IPS-18a (cell line): ENCODE data around the gene SERPINA5.

Experiments used
- H3K27ac ChIP-seq: one replicate; pipeline ENCODE4 v1.5.1; 2013; ENCODE audit warnings: low read length
- H3K27me3 ChIP-seq: one replicate; pipeline ENCODE4 v1.6.1; 2013; ENCODE audit warnings: mild to moderate bottlenecking, low read length; ENCODE audit not compliant: control insufficient read depth, insufficient read depth
- H3K36me3 ChIP-seq: one replicate; pipeline ENCODE4 v1.6.1; 2013; ENCODE audit warnings: low read depth, low read length; ENCODE audit not compliant: control insufficient read depth
- H3K4me1 ChIP-seq: one replicate; pipeline ENCODE4 v1.6.1; 2013; ENCODE audit warnings: low read depth, low read length; ENCODE audit not compliant: control insufficient read depth
- H3K4me3 ChIP-seq: one replicate; pipeline ENCODE4 v1.5.1; 2013; ENCODE audit warnings: low read length
- H3K9ac ChIP-seq: one replicate; pipeline ENCODE4 v1.6.1; 2013; ENCODE audit warnings: mild to moderate bottlenecking, low read length, moderate library complexity
- H3K9me3 ChIP-seq: one replicate; pipeline ENCODE4 v1.6.1; 2013; ENCODE audit warnings: low read depth, low read length; ENCODE audit not compliant: control insufficient read depth

The SERPINA5 gene

GRCh38 chr14:94543449-94544124, 37.6 kb upstream of the SERPINA5 start:
- Histone ChIP-seq H3K4me1 (peaks cover 13% of the 10 kb centered on the region), H3K27me3 (no peaks in the 10 kb centered on the region)

GRCh38 chr14:94544726-94545125, 36.5 kb upstream of the SERPINA5 start:
- H3K4me3 ChIP-seq: no peak overlapping the region

More at GRCh38 chr14:94543449-94544124, 37.6 kb upstream of the SERPINA5 start:
- Histone ChIP-seq H3K27ac (no peak overlapping the region), H3K9me3 (no peaks in the 10 kb centered on the region), H3K9ac (no peak overlapping the region), H3K36me3 (no peaks in the 10 kb centered on the region), H3K4me3 (no peak overlapping the region)

DNA sequence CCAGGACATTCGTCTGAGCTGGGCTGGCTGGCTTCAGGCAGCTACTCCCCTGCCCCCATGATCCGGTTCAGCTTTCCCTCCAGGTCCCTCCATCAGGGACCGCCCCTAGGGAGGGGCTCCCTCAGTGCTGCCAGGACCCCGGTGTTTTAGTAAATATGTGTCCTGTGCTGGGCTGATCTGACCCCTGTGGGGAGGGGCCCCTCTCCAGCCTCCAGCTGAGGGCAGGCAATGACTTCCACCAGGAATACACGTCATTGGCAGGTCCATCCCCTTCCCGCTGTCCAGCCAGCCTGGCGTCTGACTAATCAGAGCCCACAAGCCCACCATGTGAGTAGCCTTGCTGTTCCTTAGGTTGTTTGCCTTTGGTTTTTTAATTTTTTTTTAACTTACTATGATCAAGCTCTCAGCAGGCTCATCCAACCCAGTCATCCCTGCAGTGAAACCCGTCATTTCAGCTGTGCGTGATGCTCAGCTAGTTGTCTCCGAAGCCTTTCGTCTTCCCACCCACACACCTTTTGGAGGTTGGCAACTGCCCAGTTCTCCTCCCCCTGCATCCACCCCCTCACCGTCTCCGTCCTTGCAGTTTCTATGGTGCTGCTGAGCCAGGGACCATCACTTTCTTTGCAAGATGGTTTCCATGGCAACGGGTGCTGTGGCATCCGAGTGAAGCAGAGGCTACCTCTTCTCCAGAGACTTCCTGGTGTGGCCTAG, 35.9 kb upstream of the SERPINA5 start:
- Histone ChIP-seq H3K27me3 (no peaks in the 10 kb centered on the region), H3K9me3 (no peaks in the 10 kb centered on the region), H3K36me3 (no peaks in the 10 kb centered on the region), H3K9ac (no peak overlapping the region), H3K4me1 (peaks cover 16% of the 10 kb centered on the region), H3K4me3 (no peak overlapping the region), H3K27ac (no peak overlapping the region)

More at GRCh38 chr14:94544726-94545125, 36.5 kb upstream of the SERPINA5 start:
- no peaks in the 10 kb centered on the region for H3K27me3 ChIP-seq
- peaks cover 16% of the 10 kb centered on the region for H3K4me1 ChIP-seq
- H3K9me3 ChIP-seq: no peaks in the 10 kb centered on the region
- no peak overlapping the region for H3K27ac ChIP-seq
- H3K36me3 ChIP-seq: no peaks in the 10 kb centered on the region
- no peak overlapping the region for H3K9ac ChIP-seq

- Histone ChIP-seq H3K9me3 (no peaks in the 10 kb centered on the region), H3K36me3 (no peaks in the 10 kb centered on the region), H3K4me1 (peaks cover 16% of the 10 kb centered on the region), H3K9ac (no peak overlapping the region), H3K27ac (no peak overlapping the region), H3K27me3 (no peaks in the 10 kb centered on the region), H3K4me3 (no peak overlapping the region)
Measured at GRCh38 chr14:94547151-94547680, 34.0 kb upstream of the SERPINA5 start.

GRCh38 chr14:94547726-94548125, 33.5 kb upstream of the SERPINA5 start:
- Histone ChIP-seq H3K36me3 (no peaks in the 10 kb centered on the region), H3K27ac (no peak overlapping the region), H3K9me3 (no peaks in the 10 kb centered on the region), H3K4me1 (peaks cover 16% of the 10 kb centered on the region), H3K9ac (no peak overlapping the region), H3K4me3 (no peak overlapping the region), H3K27me3 (no peaks in the 10 kb centered on the region)

DNA sequence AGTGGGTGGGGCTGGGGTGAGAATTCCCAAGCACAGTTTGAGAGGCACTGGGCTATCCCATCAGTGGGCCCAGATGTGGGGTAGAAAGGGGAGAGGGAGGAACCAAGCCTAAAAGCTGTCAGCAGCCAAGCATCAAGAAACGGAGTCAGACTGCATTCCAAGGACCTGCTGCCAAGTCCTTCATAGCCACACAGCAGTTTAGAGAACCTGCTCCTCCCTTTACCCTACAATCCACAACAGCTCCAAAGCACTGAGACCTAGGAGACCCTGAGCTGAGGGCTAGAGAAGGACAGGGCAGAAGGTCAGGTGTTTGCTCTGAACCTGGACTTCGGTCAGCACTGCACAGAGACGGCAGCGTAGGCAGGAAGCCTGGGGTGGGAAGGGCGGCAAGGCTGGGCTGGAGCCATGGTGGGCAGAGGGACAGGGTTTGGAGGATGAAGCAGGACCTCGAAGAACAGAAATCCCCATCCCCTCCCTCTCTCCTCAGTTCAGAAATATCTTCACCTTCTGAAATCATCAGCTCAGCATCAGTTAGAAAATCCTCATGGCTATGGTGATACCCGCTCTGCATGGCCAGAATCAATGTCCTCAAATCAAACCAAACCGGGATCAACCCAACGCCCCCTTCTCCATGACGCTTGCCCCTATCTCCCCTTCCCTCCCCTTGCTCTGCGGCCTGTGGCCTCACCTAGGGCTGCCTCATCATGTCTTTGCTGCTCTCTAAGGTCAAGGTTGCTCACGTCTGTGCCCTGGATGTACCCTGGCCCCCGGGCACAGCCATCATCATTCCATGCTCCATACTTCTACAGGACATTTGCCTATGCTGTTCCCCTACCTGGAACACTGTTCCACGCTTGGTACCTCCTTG, 32.9 kb upstream of the SERPINA5 start:
- Histone ChIP-seq H3K36me3 (no peaks in the 10 kb centered on the region), H3K4me1 (peaks cover 16% of the 10 kb centered on the region), H3K9me3 (no peaks in the 10 kb centered on the region)

GRCh38 chr14:94548999-94549985, 31.9 kb upstream of the SERPINA5 start:
- H3K27ac ChIP-seq: no peak overlapping the region
- H3K4me1 ChIP-seq: peaks cover 12% of the 10 kb centered on the region
- H3K9me3 ChIP-seq: no peaks in the 10 kb centered on the region
- H3K36me3 ChIP-seq: no peaks in the 10 kb centered on the region
- H3K27me3 ChIP-seq: no peaks in the 10 kb centered on the region
- no peak overlapping the region for H3K4me3 ChIP-seq
- no peak overlapping the region for H3K9ac ChIP-seq

More for the DNA sequence above, 32.9 kb upstream of the SERPINA5 start:
- H3K4me3 ChIP-seq: no peak overlapping the region
- H3K9ac ChIP-seq: no peak overlapping the region
- H3K27ac ChIP-seq: no peak overlapping the region
- no peaks in the 10 kb centered on the region for H3K27me3 ChIP-seq

DNA sequence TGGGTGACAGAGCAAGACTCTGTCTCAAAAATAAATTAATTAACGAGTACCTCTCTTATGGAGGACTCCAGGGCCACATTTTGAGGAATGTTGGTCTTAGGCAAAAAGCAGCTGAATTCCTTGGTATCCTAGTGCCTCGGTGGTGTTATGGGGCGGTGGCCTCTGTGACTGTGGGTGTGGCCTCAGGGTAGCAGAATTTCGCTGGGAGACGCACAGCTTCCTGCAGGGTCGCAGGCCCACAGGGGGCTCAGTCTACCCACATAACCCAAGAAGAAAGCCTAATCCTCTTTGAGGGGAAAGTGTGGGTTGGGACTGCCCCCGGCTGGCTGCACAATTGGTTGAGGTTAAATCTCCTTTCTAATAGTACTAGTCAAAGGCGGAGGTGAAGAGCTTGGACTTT, 31.2 kb upstream of the SERPINA5 start:
- H3K4me1 ChIP-seq: peaks cover 7% of the 10 kb centered on the region

DNA sequence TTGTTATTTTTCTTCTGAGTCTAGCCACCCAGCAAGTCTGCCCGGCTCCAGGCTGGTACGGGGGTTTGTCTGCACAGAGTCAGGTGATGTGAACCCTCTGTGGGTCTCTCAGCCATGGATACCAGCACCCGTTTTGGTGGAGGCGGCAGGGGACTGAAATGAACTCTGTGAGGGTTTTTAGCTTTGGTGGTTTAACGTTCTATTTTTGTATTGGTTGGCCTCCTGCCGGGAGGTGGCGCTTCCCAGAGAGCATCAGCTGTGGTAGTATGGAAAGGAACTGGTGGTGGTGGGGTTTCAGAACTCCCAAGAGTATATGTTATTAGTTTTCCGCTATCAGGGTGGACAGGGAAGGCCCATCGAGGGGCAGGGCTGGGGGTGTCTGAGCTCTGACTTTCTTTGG, 25.2 kb upstream of the SERPINA5 start:
- Histone ChIP-seq H3K9ac (no peak overlapping the region), H3K4me3 (no peak overlapping the region)

More for the DNA sequence above, 31.2 kb upstream of the SERPINA5 start:
- no peaks in the 10 kb centered on the region for H3K27me3 ChIP-seq
- H3K36me3 ChIP-seq: no peaks in the 10 kb centered on the region
- H3K9ac ChIP-seq: no peak overlapping the region
- no peak overlapping the region for H3K4me3 ChIP-seq
- no peak overlapping the region for H3K27ac ChIP-seq
- no peaks in the 10 kb centered on the region for H3K9me3 ChIP-seq

DNA sequence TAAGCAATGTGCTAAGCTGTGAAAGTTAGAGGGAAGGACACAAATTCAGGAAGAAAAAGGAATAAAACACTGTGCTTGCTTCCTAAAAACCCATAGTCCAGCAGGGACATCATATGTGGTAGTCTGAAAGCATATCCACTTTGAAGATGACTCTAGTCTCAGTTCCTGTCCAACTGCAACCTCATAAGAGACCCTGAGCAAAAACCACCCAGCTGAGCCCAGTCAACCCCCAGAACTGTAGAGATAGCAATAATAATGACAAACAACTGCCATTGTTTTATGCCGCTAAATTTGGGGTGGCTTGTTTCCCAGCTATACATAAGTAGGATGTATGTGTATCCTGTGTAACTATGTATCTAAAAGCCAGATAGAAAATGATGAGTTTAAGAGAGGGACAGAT, 23.9 kb upstream of the SERPINA5 start:
- H3K27me3 ChIP-seq: no peaks in the 10 kb centered on the region
- no peak overlapping the region for H3K4me3 ChIP-seq
- H3K9me3 ChIP-seq: no peaks in the 10 kb centered on the region
- no peak overlapping the region for H3K9ac ChIP-seq
- H3K27ac ChIP-seq: no peak overlapping the region
- no peaks in the 10 kb centered on the region for H3K36me3 ChIP-seq
- no peaks in the 10 kb centered on the region for H3K4me1 ChIP-seq

More for the DNA sequence above, 25.2 kb upstream of the SERPINA5 start:
- Histone ChIP-seq H3K9me3 (no peaks in the 10 kb centered on the region), H3K27me3 (no peaks in the 10 kb centered on the region), H3K36me3 (no peaks in the 10 kb centered on the region), H3K27ac (no peak overlapping the region), H3K4me1 (no peaks in the 10 kb centered on the region)
